ENCODE data around the gene SEMA3C. TPM values are rescaled to one million over a fixed set of nuclear protein-coding genes. Genes with fewer than 3 reads are reported as not detected.

The SEMA3C gene
- total RNA-seq, 1 donor from 2014 or later, result 496 TPM

DNA sequence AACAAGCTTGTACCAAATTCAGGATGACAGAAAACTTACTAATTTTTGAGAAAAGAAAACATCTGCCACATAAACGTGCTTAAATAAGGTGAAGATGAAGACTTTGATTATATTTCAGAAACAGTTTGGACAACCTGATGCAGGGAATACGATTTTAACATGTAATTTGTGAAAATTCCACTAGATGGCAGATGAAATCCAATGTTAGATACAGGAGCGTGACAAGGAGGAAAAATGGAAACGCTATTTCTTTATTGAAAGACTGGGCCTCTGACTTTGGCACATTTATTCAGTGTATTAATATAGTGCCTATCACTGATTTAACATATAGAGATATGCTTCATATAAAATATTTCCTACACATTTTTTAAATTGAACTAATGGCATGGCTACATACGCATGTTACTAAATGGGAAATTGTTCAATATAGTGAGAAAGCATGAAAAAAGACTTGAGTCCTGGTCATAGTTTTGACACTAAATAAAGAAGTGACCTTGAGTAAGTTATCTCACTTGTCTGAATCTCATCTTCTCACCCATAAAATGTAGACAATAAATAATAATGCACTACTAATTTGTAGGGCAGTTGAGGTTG lies 219.7 kb downstream of the SEMA3C start:
- H3K4me1 Mint-ChIP-seq, result peaks cover 37% of the 10 kb centered on the region
- TF ChIP-seq, protein P1, sequence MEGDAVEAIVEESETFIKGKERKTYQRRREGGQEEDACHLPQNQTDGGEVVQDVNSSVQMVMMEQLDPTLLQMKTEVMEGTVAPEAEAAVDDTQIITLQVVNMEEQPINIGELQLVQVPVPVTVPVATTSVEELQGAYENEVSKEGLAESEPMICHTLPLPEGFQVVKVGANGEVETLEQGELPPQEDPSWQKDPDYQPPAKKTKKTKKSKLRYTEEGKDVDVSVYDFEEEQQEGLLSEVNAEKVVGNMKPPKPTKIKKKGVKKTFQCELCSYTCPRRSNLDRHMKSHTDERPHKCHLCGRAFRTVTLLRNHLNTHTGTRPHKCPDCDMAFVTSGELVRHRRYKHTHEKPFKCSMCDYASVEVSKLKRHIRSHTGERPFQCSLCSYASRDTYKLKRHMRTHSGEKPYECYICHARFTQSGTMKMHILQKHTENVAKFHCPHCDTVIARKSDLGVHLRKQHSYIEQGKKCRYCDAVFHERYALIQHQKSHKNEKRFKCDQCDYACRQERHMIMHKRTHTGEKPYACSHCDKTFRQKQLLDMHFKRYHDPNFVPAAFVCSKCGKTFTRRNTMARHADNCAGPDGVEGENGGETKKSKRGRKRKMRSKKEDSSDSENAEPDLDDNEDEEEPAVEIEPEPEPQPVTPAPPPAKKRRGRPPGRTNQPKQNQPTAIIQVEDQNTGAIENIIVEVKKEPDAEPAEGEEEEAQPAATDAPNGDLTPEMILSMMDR (IDR thresholded peaks at IDR 0.05; ENCODE audit: unreplicated experiment), result peak; percentile 88
- no peak for DNase-seq (ENCODE audit: low spot score in 2 of 2, unreplicated experiment in 2 of 2)
- H3K27ac Mint-ChIP-seq, result no peak overlapping the region
- peaks cover 1% of the 10 kb centered on the region for H3K9me3 Mint-ChIP-seq
- H3K27me3 Mint-ChIP-seq (ENCODE audit: low read depth), result no peaks in the 10 kb centered on the region
- H3K4me3 Mint-ChIP-seq, result no peak overlapping the region
- peaks cover 1% of the 10 kb centered on the region for H3K36me3 Mint-ChIP-seq
